DND-41 (cell line): Measurements from ENCODE around the gene CRY2.
A peak's percentile ranks its signal among the peaks of the same experiment; 100 is the strongest.

ENCODE experiments used
- ATAC-seq: fragments of 200-7000 bp; cut with Tn5 transposase; 3 replicates; pipeline ENCODE4 v1.9.1; 2021; ENCODE audit warnings: low read depth; ENCODE audit not compliant: insufficient read depth
- DNase-seq: peaks from one replicate; pipeline ENCODE4 v3.0.0-alpha.2; 2020
- H2AFZ ChIP-seq: 2 replicates; pipeline ENCODE4 v1.6.0; 2012; ENCODE audit warnings: low read depth, low read length
- H3K27ac ChIP-seq: 2 replicates; pipeline ENCODE4 v1.5.1; 2012; ENCODE audit warnings: low read length, inconsistent platforms
- H3K27me3 ChIP-seq: fragments of 200-600 bp; sonication (generic); 2 replicates; pipeline ENCODE4 v1.6.0; 2012; ENCODE audit warnings: low read length, mild to moderate bottlenecking, inconsistent platforms; ENCODE audit not compliant: insufficient read depth, poor library complexity
- H3K36me3 ChIP-seq: 2 replicates; pipeline ENCODE4 v1.5.1; 2012; ENCODE audit warnings: low read length, inconsistent platforms; ENCODE audit not compliant: insufficient read depth
- H3K4me1 ChIP-seq: 2 replicates; pipeline ENCODE4 v1.5.1; 2012; ENCODE audit warnings: mild to moderate bottlenecking, low read length; ENCODE audit not compliant: insufficient read depth
- H3K4me2 ChIP-seq: 2 replicates; pipeline ENCODE4 v1.6.0; 2012; ENCODE audit warnings: mild to moderate bottlenecking, moderate library complexity, low read length, inconsistent platforms; ENCODE audit not compliant: insufficient read depth
- H3K4me3 ChIP-seq, 2 experiments: fragments of 200-600 bp in 1 of 2; shearing (Covaris generic) in 1 of 2; 2 replicates each; pipeline ENCODE4 v1.5.1; 2012 to 2016; ENCODE audit warnings: inconsistent platforms in 2 of 2, low read length in 2 of 2, mild to moderate bottlenecking in 2 of 2, low read depth in 1 of 2, moderate library complexity in 1 of 2
- H3K79me2 ChIP-seq: 2 replicates; pipeline ENCODE4 v1.6.0; 2012; ENCODE audit warnings: low read length, inconsistent platforms; ENCODE audit not compliant: insufficient read depth
- H3K9ac ChIP-seq: 2 replicates; pipeline ENCODE4 v1.6.0; 2012; ENCODE audit warnings: low read depth, mild to moderate bottlenecking, inconsistent platforms, low read length, moderate library complexity
- H3K9me3 ChIP-seq: 2 replicates; pipeline ENCODE4 v1.5.1; 2012; ENCODE audit warnings: low read length, moderate library complexity, mild to moderate bottlenecking, inconsistent platforms; ENCODE audit not compliant: insufficient read depth, severe bottlenecking
- H4K20me1 ChIP-seq: 2 replicates; pipeline ENCODE4 v1.6.0; 2012; ENCODE audit warnings: low read length; ENCODE audit not compliant: insufficient read depth
- CTCF ChIP-seq: IDR thresholded peaks from 2 replicates; pipeline ENCODE4 v1.5.1; 2012; ENCODE audit warnings: borderline replicate concordance, low read length, moderate library complexity, mild to moderate bottlenecking; ENCODE audit not compliant: poor library complexity, severe bottlenecking; ENCODE audit errors: extremely low read depth
- EZH2 ChIP-seq: IDR thresholded peaks from 3 replicates; pipeline ENCODE4 v1.6.1; 2012; ENCODE audit warnings: borderline replicate concordance, low read depth, mild to moderate bottlenecking, moderate library complexity, low read length, inconsistent platforms; ENCODE audit not compliant: severe bottlenecking

Gene CRY2

DNA sequence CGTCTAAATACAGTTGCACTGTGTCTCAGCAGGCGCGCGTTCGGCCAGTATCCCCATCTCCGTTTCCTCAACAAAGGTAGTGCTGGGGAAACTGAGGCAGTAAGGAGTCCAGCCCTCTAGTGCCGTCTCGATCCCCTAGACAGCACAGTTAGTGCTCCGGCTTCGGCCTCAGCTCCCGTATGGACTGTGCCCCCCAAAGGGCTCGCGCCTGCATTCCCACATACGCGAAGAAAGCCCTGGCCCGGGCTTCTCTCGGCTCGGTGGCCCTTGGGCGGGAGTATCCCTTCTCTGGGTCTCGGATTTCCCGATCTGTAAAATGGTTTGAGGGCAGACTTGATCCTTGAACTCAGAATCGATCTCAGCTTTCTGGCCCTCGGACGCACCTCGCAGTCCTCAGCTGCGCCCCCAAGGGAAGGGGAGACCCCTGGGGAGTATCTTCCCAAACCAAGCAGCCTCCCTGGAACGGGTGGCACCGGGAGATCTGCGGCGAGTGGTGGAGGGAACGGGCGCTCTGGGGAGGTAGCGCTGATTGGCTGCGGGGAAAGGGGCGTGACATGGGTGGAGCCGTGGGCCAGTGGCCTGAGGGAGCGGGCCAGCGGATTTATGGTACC, 71.2 kb downstream of the CRY2 start:
- ATAC-seq: peak; percentile 52
- Histone ChIP-seq H3K9me3 (no peaks in the 10 kb centered on the region), H3K36me3 (peaks cover 29% of the 10 kb centered on the region), H3K4me1 (peaks cover 32% of the 10 kb centered on the region), H3K27ac (peak overlapping the region; percentile 82), H4K20me1 (peaks cover 10% of the 10 kb centered on the region), H3K27me3 (no peaks in the 10 kb centered on the region), H3K9ac (peak overlapping the region; percentile 74), H2AFZ (peak overlapping the region; percentile 89), H3K4me2 (peak overlapping the region; percentile 94), H3K4me3 (peak overlapping the region; percentile 64 to 91), H3K79me2 (peaks cover 21% of the 10 kb centered on the region)
- DNase-seq: peak; percentile 74
- no peak for TF ChIP-seq CTCF

DNA sequence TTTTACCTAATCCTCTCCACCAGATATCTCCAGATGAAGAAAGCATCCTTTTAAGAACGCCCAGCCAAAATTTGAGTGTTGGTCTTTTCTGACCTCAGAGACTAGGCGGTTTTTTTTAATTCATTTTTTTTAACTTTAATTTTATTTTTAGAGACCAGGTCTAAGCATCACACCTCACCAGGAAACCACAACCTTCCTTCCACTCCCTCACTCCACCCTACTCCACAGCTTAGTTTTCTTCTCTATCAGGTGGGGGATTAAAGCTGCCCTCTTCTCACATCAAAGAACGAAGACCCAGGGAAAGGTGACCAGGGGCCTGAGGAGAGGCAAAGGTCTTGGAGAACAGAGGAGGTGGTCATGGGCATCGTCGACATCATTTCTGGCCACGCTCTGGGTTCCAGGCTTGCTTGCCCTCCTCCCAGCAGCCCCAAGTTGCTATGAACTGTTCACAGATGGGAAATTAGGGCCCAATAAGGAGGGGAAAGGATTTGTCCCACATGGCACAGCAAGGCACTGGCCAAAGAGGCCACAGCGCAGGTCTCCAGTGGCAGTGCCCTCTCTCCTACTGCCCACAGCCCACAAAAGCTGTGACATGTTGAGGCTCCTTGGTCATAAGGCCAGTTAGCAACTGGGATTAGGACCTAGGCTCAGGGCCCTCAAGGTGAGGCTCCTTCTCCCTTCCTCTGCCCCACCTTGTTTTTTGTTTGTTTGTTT, 71.8 kb downstream of the CRY2 start:
- Histone ChIP-seq H3K36me3 (peaks cover 22% of the 10 kb centered on the region), H3K79me2 (peaks cover 21% of the 10 kb centered on the region), H3K27ac (no peak overlapping the region; the same call in 1 of the 2 replicates), H2AFZ (peak overlapping the region; percentile 89), H3K27me3 (no peaks in the 10 kb centered on the region), H3K4me3 (peak overlapping the region; percentile 64 to 91; a peak in 3 of 4 replicates), H3K9ac (peak overlapping the region; percentile 74), H4K20me1 (peaks cover 10% of the 10 kb centered on the region), H3K9me3 (no peaks in the 10 kb centered on the region), H3K4me2 (peak overlapping the region; percentile 94), H3K4me1 (peaks cover 32% of the 10 kb centered on the region)
- ATAC-seq (no peak), DNase-seq (no peak)
- TF ChIP-seq EZH2: no peak

- Histone ChIP-seq H3K36me3 (peaks cover 14% of the 10 kb centered on the region), H3K27ac (no peak overlapping the region), H3K9ac (no peak overlapping the region), H3K4me2 (no peak overlapping the region), H3K27me3 (no peaks in the 10 kb centered on the region), H3K4me3 (no peak overlapping the region), H3K4me1 (peaks cover 32% of the 10 kb centered on the region), H3K79me2 (peaks cover 21% of the 10 kb centered on the region), H4K20me1 (peaks cover 8% of the 10 kb centered on the region; the same call in 1 of the 2 replicates), H3K9me3 (no peaks in the 10 kb centered on the region), H2AFZ (peak overlapping the region; percentile 30; the same call in 1 of the 2 replicates)
- DNase-seq (no peak), ATAC-seq (no peak)
- TF ChIP-seq EZH2: no peak
- no peak for TF ChIP-seq CTCF
These were observed 72.7 kb downstream of the CRY2 start for GRCh38 chr11:45919806-45920530.
